AG09319 (cell line): ENCODE results near the gene VTN.
A peak's percentile ranks its signal among the peaks of the same experiment; 100 is the strongest.

ENCODE experiments used
- DNase-seq: peaks from one replicate; pipeline ENCODE4 v3.0.0-alpha.2; 2010; ENCODE audit warnings: low read depth; ENCODE audit errors: extremely low read depth
- CTCF ChIP-seq: IDR thresholded peaks from 2 replicates; pipeline ENCODE4 v1.5.1; 2011; ENCODE audit warnings: low read depth, mild to moderate bottlenecking, inconsistent platforms, low read length, moderate library complexity

Gene VTN

GRCh38 chr17:28386391-28386790 lies 16.3 kb upstream of the VTN start:
- no peak for DNase-seq
- no peak for TF ChIP-seq CTCF

GRCh38 chr17:28385406-28385805 lies 15.3 kb upstream of the VTN start:
- no peak for DNase-seq
- no peak for TF ChIP-seq CTCF

DNA sequence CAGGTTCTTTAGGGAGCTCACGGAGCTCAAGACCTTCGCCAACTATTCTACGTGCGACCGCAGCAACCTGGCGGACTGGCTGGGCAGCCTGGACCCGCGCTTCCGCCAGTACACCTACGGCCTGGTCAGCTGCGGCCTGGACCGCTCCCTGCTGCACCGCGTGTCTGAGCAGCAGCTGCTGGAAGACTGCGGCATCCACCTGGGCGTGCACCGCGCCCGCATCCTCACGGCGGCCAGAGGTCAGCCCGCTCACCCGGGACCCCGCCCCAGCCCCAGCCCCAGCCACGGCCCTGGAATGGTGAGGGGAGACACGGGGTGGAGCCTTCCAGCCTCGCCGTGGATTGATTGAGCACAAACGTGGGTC lies 14.9 kb upstream of the VTN start:
- no peak for TF ChIP-seq CTCF
- DNase-seq = no peak

GRCh38 chr17:28384281-28385036 lies 14.4 kb upstream of the VTN start:
- DNase-seq = no peak
- no peak for TF ChIP-seq CTCF

DNA sequence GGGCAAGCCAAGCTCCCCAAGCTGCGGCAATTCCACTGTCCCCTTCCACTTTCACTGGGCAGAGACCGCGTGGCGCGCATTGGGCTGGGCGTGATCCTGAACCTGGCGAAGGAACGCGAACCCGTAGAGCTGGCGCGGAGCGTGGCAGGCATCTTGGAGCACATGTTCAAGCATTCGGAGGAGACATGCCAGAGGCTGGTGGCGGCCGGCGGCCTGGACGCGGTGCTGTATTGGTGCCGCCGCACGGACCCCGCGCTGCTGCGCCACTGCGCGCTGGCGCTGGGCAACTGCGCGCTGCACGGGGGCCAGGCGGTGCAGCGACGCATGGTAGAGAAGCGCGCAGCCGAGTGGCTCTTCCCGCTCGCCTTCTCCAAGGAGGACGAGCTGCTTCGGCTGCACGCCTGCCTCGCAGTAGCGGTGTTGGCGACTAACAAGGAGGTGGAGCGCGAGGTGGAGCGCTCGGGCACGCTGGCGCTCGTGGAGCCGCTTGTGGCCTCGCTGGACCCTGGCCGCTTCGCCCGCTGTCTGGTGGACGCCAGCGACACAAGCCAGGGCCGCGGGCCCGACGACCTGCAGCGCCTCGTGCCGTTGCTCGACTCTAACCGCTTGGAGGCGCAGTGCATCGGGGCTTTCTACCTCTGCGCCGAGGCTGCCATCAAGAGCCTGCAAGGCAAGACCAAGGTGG lies 11.2 kb upstream of the VTN start:
- DNase-seq = no peak
- no peak; the same call in 1 of the 2 replicates for TF ChIP-seq CTCF

DNA sequence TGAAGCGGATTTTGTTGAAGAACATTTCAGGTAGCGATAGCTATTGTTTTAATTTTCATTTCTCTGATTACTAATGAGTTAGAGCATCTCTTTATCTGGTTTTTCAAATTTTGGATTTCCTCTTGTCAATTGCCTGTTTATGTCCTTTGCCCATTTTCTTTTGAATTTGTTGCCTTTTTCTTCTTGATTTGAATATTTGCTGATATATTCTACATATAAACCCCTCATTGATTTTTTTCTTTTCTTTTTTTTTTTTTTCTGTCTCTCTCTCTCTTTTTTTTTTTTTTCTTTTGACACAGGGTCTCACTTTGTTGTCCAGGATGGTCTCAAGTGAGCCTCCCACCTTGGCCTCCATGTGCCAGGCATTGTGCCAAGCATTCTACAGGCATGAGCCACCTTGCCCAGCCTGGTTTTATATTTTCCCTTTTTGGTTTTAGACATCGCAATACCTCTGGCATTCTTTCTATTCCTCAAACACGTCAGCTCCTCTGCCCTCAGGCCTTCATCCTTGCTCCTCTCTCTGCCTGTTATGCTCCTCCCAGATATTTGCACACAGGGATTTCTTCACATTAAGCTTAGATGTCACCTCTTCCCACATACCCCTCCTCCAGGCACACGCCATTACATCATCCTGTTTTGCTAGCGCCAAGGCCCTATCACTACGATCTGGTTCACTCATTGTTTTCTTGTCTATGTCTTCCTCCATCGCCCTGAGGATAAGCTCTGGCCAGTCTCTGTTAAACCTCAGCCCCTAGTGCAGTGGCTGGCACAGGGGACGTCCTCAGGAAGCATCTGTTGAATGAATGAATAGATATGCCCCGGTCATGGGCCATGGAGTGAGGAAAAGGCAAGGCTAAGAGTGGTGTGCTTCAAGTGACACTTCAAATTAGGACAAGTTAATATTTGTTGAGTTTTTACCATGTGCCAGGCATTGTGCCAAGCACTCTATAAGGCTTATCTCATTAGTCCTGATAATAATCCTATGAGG lies 10.0 kb upstream of the VTN start:
- no peak for TF ChIP-seq CTCF
- DNase-seq = peak; percentile 31
